ENCODE results near the gene DUSP23.

Gene DUSP23

GRCh38 chr1:159780583-159781582 is at the start of gene DUSP23:
Gene DUSP23 (plus strand): TSS chr1:159780962. CDS start chr1:159781101, 139 bp downstream.
- in situ Hi-C loops (cut with HindIII; ENCODE audit: low sequenced_read_pairs): no loop called here

- in situ Hi-C loops (cut with HindIII; ENCODE audit: low sequenced_read_pairs): no loop called here
These were observed 43.4 kb upstream of the DUSP23 start for GRCh38 chr1:159737238-159737916.

- in situ Hi-C loops (cut with HindIII; ENCODE audit: low sequenced_read_pairs): no loop called here
These were observed 36.9 kb upstream of the DUSP23 start for GRCh38 chr1:159743651-159744410.

- in situ Hi-C loops (cut with HindIII; ENCODE audit: low sequenced_read_pairs): no loop called here
These were observed 34.1 kb upstream of the DUSP23 start for GRCh38 chr1:159746666-159747065.

GRCh38 chr1:159748370-159748769 is 32.4 kb upstream of the DUSP23 start:
- in situ Hi-C loops (cut with HindIII; ENCODE audit: low sequenced_read_pairs): no loop called here

- in situ Hi-C loops (cut with HindIII; ENCODE audit: low sequenced_read_pairs): no loop called here
These were observed 31.1 kb upstream of the DUSP23 start for GRCh38 chr1:159749630-159750029.

- in situ Hi-C loops (cut with HindIII; ENCODE audit: low sequenced_read_pairs): no loop called here
These were observed 30.1 kb upstream of the DUSP23 start for GRCh38 chr1:159750621-159751020.

GRCh38 chr1:159751031-159751430 is 29.7 kb upstream of the DUSP23 start:
- in situ Hi-C loops (cut with HindIII; ENCODE audit: low sequenced_read_pairs): no loop called here

- in situ Hi-C loops (cut with HindIII; ENCODE audit: low sequenced_read_pairs): no loop called here
These were observed 28.6 kb upstream of the DUSP23 start for GRCh38 chr1:159752135-159752580.

GRCh38 chr1:159753386-159753785 is 27.4 kb upstream of the DUSP23 start:
- in situ Hi-C loops (cut with HindIII; ENCODE audit: low sequenced_read_pairs): no loop called here

- in situ Hi-C loops (cut with HindIII; ENCODE audit: low sequenced_read_pairs): no loop called here
These were observed 25.2 kb upstream of the DUSP23 start for GRCh38 chr1:159755451-159756007.

- in situ Hi-C loops (cut with HindIII; ENCODE audit: low sequenced_read_pairs): no loop called here
These were observed 24.4 kb upstream of the DUSP23 start for GRCh38 chr1:159756397-159756796.

GRCh38 chr1:159763686-159764085 is 17.1 kb upstream of the DUSP23 start:
- in situ Hi-C loops (cut with HindIII; ENCODE audit: low sequenced_read_pairs): no loop called here

GRCh38 chr1:159765806-159766205 is 15.0 kb upstream of the DUSP23 start:
- in situ Hi-C loops (cut with HindIII; ENCODE audit: low sequenced_read_pairs): no loop called here

GRCh38 chr1:159771127-159771895 is 9.5 kb upstream of the DUSP23 start:
- in situ Hi-C loops (cut with HindIII; ENCODE audit: low sequenced_read_pairs): no loop called here

GRCh38 chr1:159774465-159774864 is 6.3 kb upstream of the DUSP23 start:
- in situ Hi-C loops (cut with HindIII; ENCODE audit: low sequenced_read_pairs): no loop called here

- in situ Hi-C loops (cut with HindIII; ENCODE audit: low sequenced_read_pairs): no loop called here
These were observed 5.0 kb upstream of the DUSP23 start for GRCh38 chr1:159775716-159776115.

GRCh38 chr1:159778266-159778665 is 2.5 kb upstream of the DUSP23 start:
- in situ Hi-C loops (cut with HindIII; ENCODE audit: low sequenced_read_pairs): no loop called here

- in situ Hi-C loops (cut with HindIII; ENCODE audit: low sequenced_read_pairs): no loop called here
These were observed 1.3 kb upstream of the DUSP23 start for GRCh38 chr1:159779403-159779851.

GRCh38 chr1:159781992-159782391 is 1.2 kb downstream of the DUSP23 start:
- in situ Hi-C loops (cut with HindIII; ENCODE audit: low sequenced_read_pairs): no loop called here

Measured in DLD1 (cell line).